Esophagus squamous epithelium (tissue), 5 donors: ENCODE measurements around the gene S100A7A. TPM values are rescaled to one million over a fixed set of nuclear protein-coding genes. Genes with fewer than 3 reads are reported as not detected.

ENCODE experiments used
- DNase-seq: peaks from one replicate; lab custom pipeline; 2025; lab: John Stamatoyannopoulos, UW
- H3K27ac ChIP-seq, 4 donors: fragments of 200-600 bp; sonication (generic); one replicate each; pipeline ENCODE4 v1.5.1; 2016 to 2019; ENCODE audit warnings: mild to moderate bottlenecking in 1 of 4
- H3K27me3 ChIP-seq, 4 donors: fragments of 200-600 bp; sonication (generic); 1 replicate in 3 of 4; 2 replicates in 1 of 4; pipeline versions ENCODE4 v1.5.1 to v1.6.0; 2017 to 2021; ENCODE audit warnings: antibody characterized with exemption in 1 of 4
- H3K36me3 ChIP-seq, 3 donors: fragments of 200-600 bp; sonication (generic); one replicate each; pipeline ENCODE4 v1.5.1; 2016 to 2019
- H3K4me1 ChIP-seq, 3 donors: fragments of 200-600 bp; sonication (generic); one replicate each; pipeline ENCODE4 v1.5.1; 2017 to 2019
- H3K4me3 ChIP-seq, 4 donors: fragments of 200-600 bp; sonication (generic); 1 replicate in 3 of 4; 2 replicates in 1 of 4; pipeline ENCODE4 v1.5.1; 2016 to 2019; ENCODE audit warnings: mild to moderate bottlenecking in 2 of 4, moderate library complexity in 1 of 4
- H3K9me3 ChIP-seq, 3 donors: fragments of 200-600 bp; sonication (generic); one replicate each; pipeline ENCODE4 v1.5.1; 2016 to 2019
- POLR2A ChIP-seq, 4 donors: fragments of 450-650 bp; IDR thresholded peaks; one replicate each; pipeline ENCODE4 v1.6.1; 2017; ENCODE audit warnings: antibody characterized with exemption in 4 of 4, mild to moderate bottlenecking in 4 of 4, moderate library complexity in 3 of 4
- WGBS, 2 donors: methylation state at CpG; one replicate each; pipeline ENCODE4 v1.1.5; 2018; 5-methylcytosine and 5-hydroxymethylcytosine counted together
- intact Hi-C: fragments of 100-400 bp; cut with DNase I; formaldehyde crosslinking; loops from one replicate; pipeline ENCODE4 v1.15.0; 2022
- total RNA-seq, 4 donors: library from RNA; depleted of rRNA; stranded (reverse); fragments of >200 nt; gene quantifications; one replicate each; pipeline ENCODE4 v1.1.0, GENCODE V29; 2016
- TF ChIP-seq, protein P1 (sequence below), 6 experiments: fragments of 450-650 bp in 4 of 6; fragments of 200-600 bp in 2 of 6; sonication (generic) in 2 of 6; IDR thresholded peaks; one replicate each; pipeline ENCODE4 v1.5.1; 2016 to 2019; ENCODE audit warnings: antibody characterized with exemption in 6 of 6, mild to moderate bottlenecking in 4 of 6, moderate library complexity in 4 of 6
- donor health status: DM: yes; HTN: yes; CAD: no.

S100A7A gene
- total RNA-seq, 4 donors from 2014 or later: 6.7 to 72.9 (median 8.1) TPM; not detected in 1

DNA sequence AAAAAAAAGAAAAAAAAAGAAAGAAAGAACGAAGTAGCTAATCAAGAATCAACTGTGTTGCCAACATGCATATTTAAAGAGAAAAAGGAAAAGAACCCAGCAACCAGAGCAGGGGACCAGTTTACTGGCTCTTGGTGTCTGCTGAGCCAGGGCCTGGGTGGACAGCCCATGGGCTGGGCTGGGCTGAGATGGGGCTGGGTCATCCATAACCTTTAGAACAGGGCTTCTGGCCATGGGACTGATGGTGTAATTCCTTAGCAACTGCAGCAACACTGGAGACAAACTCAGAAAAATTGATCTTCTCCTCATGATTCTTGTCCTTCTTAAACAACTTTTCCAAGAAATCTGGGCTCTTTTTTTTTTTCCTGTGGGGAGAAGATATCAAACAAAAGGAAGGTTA lies 10.5 kb downstream of the S100A7A start:
- Histone ChIP-seq H3K4me1 (peaks cover 0 to 20% (median 4%) of the 10 kb centered on the region in 3 donors), H3K9me3 (no peaks in the 10 kb centered on the region), H3K27me3 (peaks cover 0 to 62% (median 0%) of the 10 kb centered on the region in 4 donors), H3K4me3 (no peak overlapping the region), H3K27ac (no peak overlapping the region), H3K36me3 (no peaks in the 10 kb centered on the region)
- intact Hi-C loops: no loop called here
- no peak for TF ChIP-seq POLR2A (IDR thresholded peaks at IDR 0.05)
- TF ChIP-seq, protein P1, sequence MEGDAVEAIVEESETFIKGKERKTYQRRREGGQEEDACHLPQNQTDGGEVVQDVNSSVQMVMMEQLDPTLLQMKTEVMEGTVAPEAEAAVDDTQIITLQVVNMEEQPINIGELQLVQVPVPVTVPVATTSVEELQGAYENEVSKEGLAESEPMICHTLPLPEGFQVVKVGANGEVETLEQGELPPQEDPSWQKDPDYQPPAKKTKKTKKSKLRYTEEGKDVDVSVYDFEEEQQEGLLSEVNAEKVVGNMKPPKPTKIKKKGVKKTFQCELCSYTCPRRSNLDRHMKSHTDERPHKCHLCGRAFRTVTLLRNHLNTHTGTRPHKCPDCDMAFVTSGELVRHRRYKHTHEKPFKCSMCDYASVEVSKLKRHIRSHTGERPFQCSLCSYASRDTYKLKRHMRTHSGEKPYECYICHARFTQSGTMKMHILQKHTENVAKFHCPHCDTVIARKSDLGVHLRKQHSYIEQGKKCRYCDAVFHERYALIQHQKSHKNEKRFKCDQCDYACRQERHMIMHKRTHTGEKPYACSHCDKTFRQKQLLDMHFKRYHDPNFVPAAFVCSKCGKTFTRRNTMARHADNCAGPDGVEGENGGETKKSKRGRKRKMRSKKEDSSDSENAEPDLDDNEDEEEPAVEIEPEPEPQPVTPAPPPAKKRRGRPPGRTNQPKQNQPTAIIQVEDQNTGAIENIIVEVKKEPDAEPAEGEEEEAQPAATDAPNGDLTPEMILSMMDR (IDR thresholded peaks at IDR 0.05): no peak
- no peak for DNase-seq
- WGBS, 2 donors: 24 to 28% methylated on average over 1 of the region's 1 CpG

DNA sequence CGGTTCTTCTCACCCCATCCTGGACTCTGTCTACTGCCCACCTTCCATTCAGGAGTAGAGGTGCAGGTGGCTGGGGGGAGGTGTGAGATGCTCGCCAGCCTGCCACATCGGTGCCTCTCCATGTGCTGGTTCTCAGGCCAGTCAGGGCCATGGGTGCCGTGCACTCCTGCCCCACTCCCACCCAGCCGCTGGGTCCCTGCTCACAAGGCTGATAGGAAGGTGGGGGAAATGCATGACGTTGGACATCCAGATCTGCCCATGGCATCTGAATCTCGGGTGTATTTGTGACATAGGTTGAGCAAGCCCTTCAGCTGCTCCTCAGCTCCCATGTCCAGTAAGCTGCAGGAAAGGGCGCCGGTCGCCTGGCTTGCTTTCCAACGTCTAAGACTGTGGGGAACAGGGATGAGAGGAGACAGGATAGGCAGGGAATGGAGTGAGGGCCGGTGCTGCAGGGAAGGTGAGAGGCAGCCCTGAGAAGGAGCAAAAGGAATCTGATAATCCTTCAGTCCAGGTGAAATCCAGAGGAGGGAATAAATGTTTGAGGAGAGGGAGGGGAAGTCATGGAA lies 11.8 kb downstream of the S100A7A start:
- H3K27me3 ChIP-seq: peaks cover 0 to 64% (median 0%) of the 10 kb centered on the region in 4 donors
- WGBS, 2 donors: 83 to 84% methylated on average over 3 to 11 of the region's 12 CpGs
- H3K36me3 ChIP-seq: no peaks in the 10 kb centered on the region
- H3K9me3 ChIP-seq: no peaks in the 10 kb centered on the region
- H3K4me3 ChIP-seq: no peak overlapping the region
- TF ChIP-seq, protein P1 (IDR thresholded peaks at IDR 0.05): no peak
- no peak for TF ChIP-seq POLR2A (IDR thresholded peaks at IDR 0.05)
- no peak for DNase-seq
- no peak overlapping the region for H3K27ac ChIP-seq
- intact Hi-C loops: no loop called here
- peaks cover 0 to 23% (median 4%) of the 10 kb centered on the region in 3 donors for H3K4me1 ChIP-seq

DNA sequence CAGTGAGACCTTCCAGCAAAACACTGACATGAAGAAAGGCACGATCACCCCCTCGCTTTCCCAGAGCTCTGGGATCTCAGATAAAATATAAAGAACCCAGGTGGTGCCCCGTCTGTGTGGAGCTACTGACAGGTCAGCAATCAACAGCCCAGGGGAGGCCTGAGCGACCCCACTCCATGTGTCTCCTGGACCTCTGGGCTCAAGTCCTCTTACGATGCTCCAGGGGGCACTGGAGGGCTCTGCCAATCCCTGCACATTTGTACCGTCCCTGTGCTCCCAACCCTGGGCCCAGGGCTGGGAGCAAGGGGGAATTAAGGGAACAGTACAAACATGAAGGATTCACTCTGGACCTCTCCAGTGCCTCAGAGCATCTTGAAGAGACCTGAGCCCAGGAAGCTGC lies 12.5 kb downstream of the S100A7A start:
- TF ChIP-seq, protein P1 (IDR thresholded peaks at IDR 0.05): no peak
- TF ChIP-seq POLR2A (IDR thresholded peaks at IDR 0.05): no peak
- intact Hi-C loops: no loop called here
- Histone ChIP-seq H3K9me3 (no peaks in the 10 kb centered on the region), H3K36me3 (no peaks in the 10 kb centered on the region), H3K4me3 (no peak overlapping the region), H3K4me1 (peaks cover 0 to 23% (median 4%) of the 10 kb centered on the region in 3 donors), H3K27ac (no peak overlapping the region), H3K27me3 (peaks cover 0 to 65% (median 0%) of the 10 kb centered on the region in 4 donors)
- no peak for DNase-seq
- 53 to 83% methylated on average over 4 to 6 of the region's 6 CpGs for WGBS, 2 donors

DNA sequence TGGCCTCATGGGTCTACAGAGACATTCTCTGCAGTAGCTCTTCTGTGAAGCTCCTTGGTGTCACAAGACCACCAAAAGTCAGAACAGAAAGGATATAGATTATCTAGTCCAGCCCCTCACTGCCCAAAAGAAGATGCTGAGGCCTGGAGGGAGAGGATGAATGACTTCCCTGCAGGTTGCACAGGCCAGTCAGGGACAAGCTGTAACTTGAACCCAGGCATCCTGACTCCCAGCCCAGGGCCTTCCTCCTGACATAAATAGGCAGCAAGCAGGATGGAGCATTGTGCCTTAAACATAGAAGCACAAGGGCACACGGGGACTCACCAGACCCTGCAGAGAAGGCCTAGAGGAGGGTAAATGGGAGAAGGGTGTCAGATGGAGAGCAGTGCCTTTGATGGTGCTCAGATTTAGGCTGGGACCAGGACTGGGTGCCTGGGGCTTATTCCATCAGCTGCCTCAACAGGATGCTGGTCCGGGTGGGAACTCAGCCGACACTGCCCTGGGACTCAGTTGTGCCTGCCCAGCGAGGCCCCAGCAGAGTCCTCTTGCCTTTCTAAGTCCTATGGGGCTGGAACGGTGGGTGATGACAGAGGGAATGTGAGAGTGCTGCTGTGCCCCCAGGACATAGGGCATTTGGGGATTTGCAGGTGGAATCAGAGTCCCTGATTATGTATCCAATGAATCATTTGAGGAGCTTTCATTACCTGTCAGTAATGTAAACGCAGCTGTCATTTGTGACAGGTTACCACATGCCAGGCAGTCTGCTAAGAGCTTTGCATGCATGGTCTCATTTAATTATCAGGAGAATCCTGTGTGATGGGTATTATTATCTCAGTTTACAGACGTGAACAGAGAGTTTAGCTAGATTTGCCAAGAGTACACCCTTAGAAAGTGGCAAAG lies 13.2 kb downstream of the S100A7A start:
- intact Hi-C loops: no loop called here
- Histone ChIP-seq H3K4me3 (no peak overlapping the region), H3K27ac (no peak overlapping the region), H3K27me3 (peaks cover 0 to 65% (median 0%) of the 10 kb centered on the region in 4 donors), H3K4me1 (peaks cover 0 to 23% (median 4%) of the 10 kb centered on the region in 3 donors), H3K9me3 (no peaks in the 10 kb centered on the region), H3K36me3 (no peaks in the 10 kb centered on the region)
- no peak for DNase-seq
- TF ChIP-seq POLR2A (IDR thresholded peaks at IDR 0.05): no peak
- TF ChIP-seq, protein P1 (IDR thresholded peaks at IDR 0.05): no peak
- 18 to 42% methylated on average over 5 to 6 of the region's 7 CpGs for WGBS, 2 donors

DNA sequence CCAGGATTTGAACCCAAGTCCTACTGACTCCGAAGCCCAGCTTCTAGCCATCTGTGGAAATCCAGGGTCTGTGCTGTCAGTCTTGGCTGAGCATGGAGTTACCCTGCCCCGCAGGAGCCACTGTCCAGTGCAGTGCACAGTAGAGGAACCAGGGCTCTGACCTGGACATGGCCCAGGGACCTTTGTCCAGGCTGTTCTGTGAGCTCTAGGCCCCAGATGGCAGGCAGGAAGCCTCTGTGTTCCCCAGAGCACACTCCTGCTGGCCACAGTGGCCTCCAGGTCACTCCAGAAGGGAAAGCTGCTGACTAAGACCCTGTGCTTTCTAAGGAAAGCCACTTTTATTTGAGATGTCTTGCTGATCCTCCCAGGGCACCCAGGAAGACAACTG lies 13.8 kb downstream of the S100A7A start:
- H3K9me3 ChIP-seq: no peaks in the 10 kb centered on the region
- no peak for DNase-seq
- peaks cover 0 to 23% (median 4%) of the 10 kb centered on the region in 3 donors for H3K4me1 ChIP-seq
- H3K4me3 ChIP-seq: no peak overlapping the region
- no peak for TF ChIP-seq POLR2A (IDR thresholded peaks at IDR 0.05)
- TF ChIP-seq, protein P1 (IDR thresholded peaks at IDR 0.05): no peak
- H3K36me3 ChIP-seq: no peaks in the 10 kb centered on the region
- H3K27me3 ChIP-seq: peaks cover 0 to 65% (median 0%) of the 10 kb centered on the region in 4 donors
- no peak overlapping the region for H3K27ac ChIP-seq
- intact Hi-C loops: no loop called here
- WGBS, 2 donors: 58% methylated on average over 1 of the region's 2 CpGs; no CpG with 5 or more reads in 1 of the 2 donors
